K562 (cell line): Measurements from ENCODE around the gene NRROS. TPM values are rescaled to one million over a fixed set of nuclear protein-coding genes. Genes with fewer than 3 reads are reported as not detected.

ENCODE experiments used
- ATAC-seq: fragments of 200-7000 bp; cut with Tn5 transposase; 3 replicates; pipeline ENCODE4 v1.9.1; 2020; ENCODE audit warnings: moderate library complexity
- BruUV-seq: library from RNA; stranded (reverse); fragments of 400-500 nt; replicated peaks from 2 replicates; lab custom pipeline; 2021; lab: Mats Ljungman, UMichigan
- CTCF ChIA-PET: fragments of 300-600 bp; formaldehyde crosslinking; extraction: SDS; loops from one replicate; lab custom pipeline; 2021; ENCODE audit warnings: low intra/inter-chr PET ratio; lab: Yijun Ruan, JAX
- POLR2A ChIA-PET: fragments of 300-600, 350-650 bp; sonication (Branson Sonifier 250); formaldehyde crosslinking; extraction: SDS; loops from one replicate; lab custom pipeline; 2021; ENCODE audit warnings: antibody characterized with exemption, inconsistent platforms; lab: Yijun Ruan, JAX
- DNase-seq, 4 experiments: peaks; one replicate each; pipeline versions ENCODE4 v3.0.0 to v3.0.0-alpha.2; 2011 to 2018; ENCODE audit warnings: low spot score in 3 of 4, mixed read lengths in 3 of 4; ENCODE audit errors: extremely low read depth in 1 of 4
- FAIRE-seq: peaks from 2 replicates; lab custom pipeline; 2011; peaks lifted over from hg19 to GRCh38; lab: Jason Lieb, UNC
- H2AFZ ChIP-seq: 2 replicates; pipeline ENCODE4 v1.6.0; 2011; ENCODE audit warnings: low read depth, low read length, control low read depth, inconsistent platforms
- H3K27ac ChIP-seq: fragments of 200-600 bp; 3 replicates; pipeline ENCODE4 v1.8.0; 2011; ENCODE audit warnings: low read depth, mild to moderate bottlenecking, control low read depth, inconsistent platforms, low read length, moderate library complexity, mixed read lengths; ENCODE audit errors: extremely low read depth
- H3K27me3 ChIP-seq, 2 experiments: fragments of 300-600 bp in 1 of 2; 2 replicates in 1 of 2; 3 replicates in 1 of 2; pipeline versions ENCODE4 v1.6.0 to v1.8.0; 2011; ENCODE audit warnings: inconsistent platforms in 2 of 2, low read length in 2 of 2, mild to moderate bottlenecking in 1 of 2, mixed read lengths in 1 of 2, moderate library complexity in 1 of 2; ENCODE audit not compliant: control insufficient read depth in 2 of 2, insufficient read depth in 2 of 2
- H3K36me3 ChIP-seq: fragments of 300-600 bp; 3 replicates; pipeline ENCODE4 v1.8.0; 2011; ENCODE audit warnings: mild to moderate bottlenecking, low read length, inconsistent platforms; ENCODE audit not compliant: control insufficient read depth, insufficient read depth
- H3K4me1 ChIP-seq, 2 experiments: fragments of 200-600 bp in 1 of 2; replicated peaks in 1 of 2; 2 replicates in 1 of 2; 3 replicates in 1 of 2; pipeline versions ENCODE4 v1.5.1 to v1.8.0; 2011; ENCODE audit warnings: inconsistent platforms in 2 of 2, low read length in 2 of 2, mild to moderate bottlenecking in 1 of 2, mixed read lengths in 1 of 2, moderate library complexity in 1 of 2; ENCODE audit not compliant: control insufficient read depth in 2 of 2, insufficient read depth in 2 of 2
- H3K4me2 ChIP-seq: 2 replicates; pipeline ENCODE4 v1.6.1; 2011; ENCODE audit warnings: low read length, control low read depth, inconsistent platforms, mixed read lengths; ENCODE audit not compliant: insufficient read depth
- H3K4me3 ChIP-seq: fragments of 200-600 bp; sonication (generic), shearing (Covaris generic); 2 replicates; pipeline ENCODE4 v1.5.1; 2016; ENCODE audit warnings: control low read depth, inconsistent platforms
- H3K79me2 ChIP-seq: fragments of 200-600 bp; 3 replicates; pipeline ENCODE4 v1.8.0; 2011; ENCODE audit warnings: low read length, inconsistent platforms; ENCODE audit not compliant: control insufficient read depth, insufficient read depth
- H3K9ac ChIP-seq, 2 experiments: 2 replicates each; pipeline versions ENCODE4 v1.6.0 to v1.6.1; 2011; ENCODE audit warnings: low read depth in 2 of 2, low read length in 2 of 2, control low read depth in 1 of 2, inconsistent platforms in 1 of 2, mild to moderate bottlenecking in 1 of 2, mixed read lengths in 1 of 2; ENCODE audit not compliant: insufficient read depth in 1 of 2
- H3K9me1 ChIP-seq: one replicate; pipeline ENCODE4 v1.6.0; 2011; ENCODE audit warnings: inconsistent platforms, mild to moderate bottlenecking, low read length, moderate library complexity; ENCODE audit not compliant: control insufficient read depth, insufficient read depth
- H3K9me3 ChIP-seq: replicated peaks from 2 replicates; pipeline ENCODE4 v1.5.1; 2011; ENCODE audit warnings: low read depth, low read length, inconsistent platforms; ENCODE audit not compliant: control insufficient read depth, insufficient read depth
- H4K20me1 ChIP-seq: replicated peaks from 2 replicates; pipeline ENCODE4 v1.6.1; 2011; ENCODE audit warnings: low read length, inconsistent platforms, mixed read lengths; ENCODE audit not compliant: control insufficient read depth, insufficient read depth
- ATF3 ChIP-seq, 2 experiments: fragments of 450-650 bp in 1 of 2; sonication (generic) in 1 of 2; formaldehyde crosslinking in 1 of 2; IDR thresholded peaks in 1 of 2; conservative IDR thresholded peaks in 1 of 2; 2 replicates each; pipeline versions ENCODE4 v1.6.1 to v1.8.1; 2016 to 2023; ENCODE audit warnings: mild to moderate bottlenecking in 2 of 2, moderate library complexity in 2 of 2, inconsistent platforms in 1 of 2, missing genetic modification reagents in 1 of 2
- BDP1 ChIP-seq: IDR thresholded peaks from 3 replicates; pipeline ENCODE4 v1.6.1; 2011; ENCODE audit not compliant: insufficient read length, insufficient read depth
- ELK1 ChIP-seq: sonication (generic); formaldehyde crosslinking; IDR thresholded peaks from 2 replicates; pipeline ENCODE4 v1.8.1; 2022; ENCODE audit warnings: missing genetic modification reagents
- KAT7 ChIP-seq: sonication (generic); formaldehyde crosslinking; IDR thresholded peaks from 2 replicates; pipeline ENCODE4 v1.8.0; 2022; ENCODE audit warnings: missing genetic modification reagents, mild to moderate bottlenecking, borderline replicate concordance
- MXI1 ChIP-seq: IDR thresholded peaks from 2 replicates; pipeline ENCODE4 v1.6.1; 2011; ENCODE audit warnings: low read depth, mild to moderate bottlenecking, improper control_type of control experiment, low read length
- TOE1 ChIP-seq, 2 experiments: fragments of 450-650 bp in 1 of 2; sonication (generic) in 1 of 2; formaldehyde crosslinking in 1 of 2; IDR thresholded peaks; 2 replicates each; pipeline versions ENCODE4 v1.7.1 to v1.8.0; 2016 to 2022; ENCODE audit warnings: borderline replicate concordance in 2 of 2, mild to moderate bottlenecking in 2 of 2, antibody characterized with exemption in 1 of 2, inconsistent platforms in 1 of 2, low read depth in 1 of 2, missing genetic modification reagents in 1 of 2, moderate library complexity in 1 of 2
- ZC3H8 ChIP-seq: fragments of 450-650 bp; IDR thresholded peaks from 2 replicates; pipeline ENCODE4 v1.6.1; 2017
- ZNF444 ChIP-seq: fragments of 250-450 bp; sonication (Bioruptor Pico); IDR thresholded peaks from 2 replicates; pipeline ENCODE4 v1.4.0; 2020; ENCODE audit warnings: mild to moderate bottlenecking, moderate library complexity
- WGBS: fragments of 100-300 bp; shearing (Covaris generic); methylation state at CpG from one replicate; pipeline ENCODE4 v1.1.6; 2016; ENCODE audit warnings: low coverage, mixed read lengths; ENCODE audit not compliant: insufficient coverage; ENCODE audit errors: missing lambda C conversion rate; 5-methylcytosine and 5-hydroxymethylcytosine counted together
- in situ Hi-C: fragments of 300-500 bp; cut with MboI; formaldehyde crosslinking; loops from 4 replicates; pipeline ENCODE4 v1.15.0; 2018; ENCODE audit warnings: inconsistent platforms, mixed read lengths
- intact Hi-C: fragments of 100-400 bp; cut with micrococcal nuclease; formaldehyde crosslinking; loops from 2 replicates; pipeline ENCODE4 v1.14.2; 2022
- polyA plus RNA-seq, 8 experiments: library from polyadenylated mRNA; depleted of rRNA in 4 of 8; stranded (reverse) in 5 of 8; unstranded in 3 of 8; fragments of >200 nt; fragmentation: Nextera tagmentation in 2 of 8; fragmentation: Illumina TruSeq in 1 of 8; extraction: Ambion mirVana in 2 of 8; extraction: Trizol in 1 of 8; gene quantifications; 2 replicates each; pipeline versions ENCODE4 v1.2.1 to v1.2.3, GENCODE V29; 2011 to 2014; ENCODE audit warnings: inconsistent platforms in 1 of 8, missing spikeins in 1 of 8
- total RNA-seq, 7 experiments: library from RNA; depleted of rRNA in 6 of 7; stranded (reverse); fragments of >200 nt in 6 of 7; fragmentation: Illumina TruSeq in 2 of 7; extraction: Trizol in 2 of 7; gene quantifications; 2 replicates each; pipeline versions ENCODE4 v1.2.1 to v1.2.3, GENCODE V29; 2011 to 2021; ENCODE audit warnings: low replicate concordance in 1 of 7

Gene NRROS
- total and polyA plus RNA-seq, 9 of the 15 experiments (the other 6 are each of a cell fraction or from before 2014, with no cell fraction given): 0.34 to 13.8 (median 3.8) TPM

DNA sequence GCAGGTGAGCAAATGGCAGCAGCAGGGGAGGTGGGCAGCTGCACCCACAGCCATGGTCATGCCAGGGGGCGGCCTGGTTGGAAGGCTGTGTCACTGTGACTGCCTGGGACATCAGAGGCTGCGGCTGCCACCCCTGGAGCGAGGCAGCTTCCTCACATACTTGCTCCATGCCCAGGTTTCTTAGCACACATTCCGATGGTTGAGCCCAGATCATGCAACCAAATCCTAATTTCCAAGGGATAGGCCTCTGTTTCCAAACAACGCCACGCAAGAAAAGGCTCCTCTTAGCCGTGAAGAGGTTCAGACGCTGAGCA lies 11.6 kb upstream of the NRROS start (continued):
- no peak for TF ChIP-seq TOE1 (IDR thresholded peaks at IDR 0.05; ENCODE audit: borderline replicate concordance)
- no peak for TF ChIP-seq TOE1 (CRISPR knock-in tag; IDR thresholded peaks at IDR 0.05; ENCODE audit: borderline replicate concordance, low read depth)
- no peak for TF ChIP-seq BDP1
- TF ChIP-seq ZNF444: no peak
- no peak for TF ChIP-seq ZC3H8
- no peak for TF ChIP-seq MXI1

GRCh38 chr3:196629228-196629627 lies 10.3 kb upstream of the NRROS start:
- Histone ChIP-seq H2AFZ (no peak overlapping the region), H3K79me2 (peaks cover 15% of the 10 kb centered on the region; the same call in 2 of the 3 replicates), H3K27me3 (no peaks in the 10 kb centered on the region), H3K9me3 (no peaks in the 10 kb centered on the region), H3K9me1 (no peaks in the 10 kb centered on the region), H3K4me1 (peaks cover 22 to 26% of the 10 kb centered on the region in 2 experiments; a peak in 4 of 5 replicates), H4K20me1 (no peaks in the 10 kb centered on the region), H3K27ac (no peak overlapping the region), H3K4me2 (no peak overlapping the region), H3K4me3 (no peak overlapping the region), H3K36me3 (no peaks in the 10 kb centered on the region), H3K9ac (no peak overlapping the region)
- ATAC-seq (no peak), DNase-seq (no peak), FAIRE-seq (no peak)
- CTCF ChIA-PET: no interaction called here
- intact Hi-C loops (no loop called here), in situ Hi-C loops (no loop called here)
- TF ChIP-seq ATF3 (IDR thresholded peaks at IDR 0.05) (0 out of 2 replicates have a peak, but pooled peaks have one; percentile 20), ATF3 (CRISPR knock-in tag; conservative IDR thresholded peaks at IDR 0.05) (no peak), KAT7 (CRISPR knock-in tag) (no peak), ELK1 (CRISPR knock-in tag) (no peak)
- BruUV-seq: no TSS peak
- WGBS: 94% methylated on average over 2 of the region's 2 CpGs
- POLR2A ChIA-PET: interaction anchor here (0.5 kb wide), 1 partner anchor 311 kb away, joined by 3 read pairs; the partner anchor contains the start of gene DYNLT2B
